GM12874 (cell line): ENCODE data around the gene WDR76.

Source experiments
- CTCF ChIP-seq: IDR thresholded peaks from 2 replicates; pipeline ENCODE4 v1.5.1; 2011; ENCODE audit warnings: low read depth, mild to moderate bottlenecking, control low read depth, low read length, moderate library complexity; ENCODE audit not compliant: insufficient read depth

WDR76 gene

GRCh38 chr15:43868406-43868805, 41.6 kb downstream of the WDR76 start:
- TF ChIP-seq CTCF, result no peak

GRCh38 chr15:43871835-43872234, 45.0 kb downstream of the WDR76 start:
- no peak for TF ChIP-seq CTCF

GRCh38 chr15:43872416-43873020, 45.7 kb downstream of the WDR76 start:
- peak; percentile 45; the same call in 1 of the 2 replicates for TF ChIP-seq CTCF

- TF ChIP-seq CTCF, result no peak
Observed at GRCh38 chr15:43873651-43874050, 46.8 kb downstream of the WDR76 start.

- no peak for TF ChIP-seq CTCF
Observed at GRCh38 chr15:43876872-43877271, 50.1 kb downstream of the WDR76 start.

GRCh38 chr15:43877371-43877770, 50.6 kb downstream of the WDR76 start:
- TF ChIP-seq CTCF, result no peak

GRCh38 chr15:43878446-43878845, 51.6 kb downstream of the WDR76 start:
- no peak for TF ChIP-seq CTCF
